SK-N-SH (cell line): ENCODE measurements around the gene SPTSSB. TPM values are rescaled to one million over a fixed set of nuclear protein-coding genes. Genes with fewer than 3 reads are reported as not detected.

Experiments used
- CTCF ChIA-PET: fragments of 300-600, 350-600 bp; formaldehyde crosslinking; extraction: SDS; loops from one replicate; lab custom pipeline; 2021; lab: Yijun Ruan, JAX
- POLR2A ChIA-PET: fragments of 350-600 bp; sonication (Branson Sonifier 250); formaldehyde crosslinking; extraction: SDS; loops from one replicate; lab custom pipeline; 2020; ENCODE audit warnings: antibody characterized with exemption, inconsistent platforms; lab: Yijun Ruan, JAX
- DNase-seq: peaks from one replicate; pipeline ENCODE4 v3.0.0; 2012
- H2AFZ ChIP-seq: fragments of 200-600 bp; sonication (generic); 2 replicates; pipeline ENCODE4 v1.8.1; 2016; ENCODE audit warnings: antibody characterized with exemption, mild to moderate bottlenecking, low read depth
- H3F3A ChIP-seq: fragments of 200-600 bp; sonication (generic); replicated peaks from 2 replicates; pipeline ENCODE3; 2016; ENCODE audit warnings: antibody characterized with exemption, mild to moderate bottlenecking; ENCODE audit not compliant: insufficient read depth
- H3K27ac ChIP-seq, 2 experiments: fragments of 200-500 bp in 1 of 2; fragments of 200-600 bp in 1 of 2; sonication (Bioruptor generic) in 1 of 2; sonication (generic), shearing (Covaris generic) in 1 of 2; 2 replicates each; pipeline versions ENCODE4 v1.5.1 to v1.6.1; 2014 to 2016; ENCODE audit warnings: low read depth in 2 of 2, inconsistent platforms in 1 of 2, low read length in 1 of 2, mild to moderate bottlenecking in 1 of 2, mixed read lengths in 1 of 2
- H3K27me3 ChIP-seq: fragments of 200-600 bp; sonication (generic), shearing (Covaris generic); 2 replicates; pipeline ENCODE4 v1.6.1; 2016; ENCODE audit warnings: mixed run types; ENCODE audit not compliant: insufficient read depth
- H3K36me3 ChIP-seq, 2 experiments: fragments of 200-500 bp in 1 of 2; fragments of 200-600 bp in 1 of 2; sonication (Bioruptor generic) in 1 of 2; sonication (generic) in 1 of 2; replicated peaks in 1 of 2; 2 replicates each; pipeline versions ENCODE3 to v1.5.1; 2014 to 2016; ENCODE audit warnings: low read length in 1 of 2, mild to moderate bottlenecking in 1 of 2; ENCODE audit not compliant: insufficient read depth in 2 of 2, control insufficient read depth in 1 of 2
- H3K4me1 ChIP-seq, 2 experiments: fragments of 200-500 bp in 1 of 2; fragments of 200-600 bp in 1 of 2; sonication (Bioruptor generic) in 1 of 2; sonication (generic), shearing (Covaris generic) in 1 of 2; 2 replicates each; pipeline versions ENCODE4 v1.5.1 to v1.6.1; 2014 to 2016; ENCODE audit warnings: low read depth in 1 of 2, low read length in 1 of 2, mixed run types in 1 of 2; ENCODE audit not compliant: insufficient read depth in 2 of 2, control insufficient read depth in 1 of 2
- H3K4me2 ChIP-seq: fragments of 200-600 bp; sonication (generic), shearing (Covaris generic); 2 replicates; pipeline ENCODE4 v1.6.1; 2017; ENCODE audit warnings: mixed run types
- H3K4me3 ChIP-seq, 2 experiments: fragments of 200-500 bp in 1 of 2; fragments of 200-600 bp in 1 of 2; sonication (Bioruptor generic) in 1 of 2; sonication (generic), shearing (Covaris generic) in 1 of 2; 2 replicates each; pipeline versions ENCODE4 v1.5.1 to v1.8.1; 2014 to 2016; ENCODE audit warnings: low read depth in 2 of 2, inconsistent platforms in 1 of 2, low read length in 1 of 2, mild to moderate bottlenecking in 1 of 2, mixed read lengths in 1 of 2, moderate library complexity in 1 of 2
- H3K79me2 ChIP-seq: fragments of 200-600 bp; sonication (generic); 2 replicates; pipeline ENCODE4 v1.8.1; 2017; ENCODE audit warnings: mild to moderate bottlenecking; ENCODE audit not compliant: insufficient read depth
- H3K9ac ChIP-seq: fragments of 200-600 bp; sonication (generic); 2 replicates; pipeline ENCODE4 v1.6.1; 2017; ENCODE audit warnings: mixed run types
- H3K9me2 ChIP-seq: fragments of 200-600 bp; sonication (generic); 2 replicates; pipeline ENCODE4 v1.6.1; 2017; ENCODE audit warnings: mixed run types
- H3K9me3 ChIP-seq: fragments of 200-600 bp; sonication (generic); 2 replicates; pipeline ENCODE4 v1.6.1; 2017; ENCODE audit warnings: mixed run types, mild to moderate bottlenecking, moderate library complexity
- H4K20me1 ChIP-seq: fragments of 200-600 bp; sonication (generic); 2 replicates; pipeline ENCODE4 v1.6.1; 2017; ENCODE audit warnings: mild to moderate bottlenecking, mixed run types; ENCODE audit not compliant: insufficient read depth
- CHD2 ChIP-seq: fragments of 150-350 bp; IDR thresholded peaks from 2 replicates; pipeline ENCODE4 v1.6.1; 2018; ENCODE audit warnings: low read length; ENCODE audit not compliant: partially characterized antibody
- EP300 ChIP-seq, 2 experiments: IDR thresholded peaks; 2 replicates each; pipeline versions ENCODE4 v1.4.0 to v1.6.1; 2012; ENCODE audit warnings: borderline replicate concordance in 1 of 2, low read depth in 1 of 2, low read length in 1 of 2
- EZH2phosphoT487 ChIP-seq: fragments of 200-600 bp; sonication (generic); IDR thresholded peaks from 2 replicates; pipeline ENCODE4 v1.6.1; 2017; ENCODE audit warnings: low read depth, mixed run types, mild to moderate bottlenecking, antibody characterized with exemption, moderate library complexity, borderline replicate concordance
- FOSL2 ChIP-seq: IDR thresholded peaks from 2 replicates; pipeline ENCODE4 v1.4.0; 2012; ENCODE audit warnings: low read depth, mild to moderate bottlenecking, moderate library complexity, borderline replicate concordance
- FOXM1 ChIP-seq: IDR thresholded peaks from 2 replicates; pipeline ENCODE4 v1.4.0; 2012; ENCODE audit warnings: low read depth, mild to moderate bottlenecking
- GATA2 ChIP-seq: sonication (generic); formaldehyde crosslinking; IDR thresholded peaks from 2 replicates; pipeline ENCODE4 v1.5.0; 2020; ENCODE audit warnings: mild to moderate bottlenecking, missing genetic modification reagents
- JUND ChIP-seq: IDR thresholded peaks from 2 replicates; pipeline ENCODE4 v1.4.0; 2012
- MXI1 ChIP-seq: IDR thresholded peaks from 2 replicates; pipeline ENCODE4 v1.6.1; 2012; ENCODE audit warnings: mild to moderate bottlenecking, low read depth, low read length, improper control_type of control experiment
- NRF1 ChIP-seq: IDR thresholded peaks from 2 replicates; pipeline ENCODE4 v1.6.1; 2012; ENCODE audit warnings: low read depth, mild to moderate bottlenecking, low read length
- PBX3 ChIP-seq: IDR thresholded peaks from 2 replicates; pipeline ENCODE4; 2012
- POLR2AphosphoS5 ChIP-seq: IDR thresholded peaks from 2 replicates; pipeline ENCODE4 v1.6.1; 2012; ENCODE audit warnings: low read depth, low read length
- RCOR1 ChIP-seq: fragments of 150-350 bp; IDR thresholded peaks from 2 replicates; pipeline ENCODE4 v1.6.1; 2017; ENCODE audit warnings: antibody characterized with exemption, low read length
- RFX5 ChIP-seq: IDR thresholded peaks from 2 replicates; pipeline ENCODE4 v1.6.1; 2012; ENCODE audit warnings: mild to moderate bottlenecking, improper control_type of control experiment, low read length
- RXRA ChIP-seq: IDR thresholded peaks from 2 replicates; pipeline ENCODE4 v1.4.0; 2012; ENCODE audit warnings: low read depth, mild to moderate bottlenecking, borderline replicate concordance
- TCF12 ChIP-seq: IDR thresholded peaks from 2 replicates; pipeline ENCODE4 v1.4.0; 2012
- TEAD4 ChIP-seq: IDR thresholded peaks from 2 replicates; pipeline ENCODE4 v1.4.0; 2012; ENCODE audit warnings: mild to moderate bottlenecking, borderline replicate concordance; ENCODE audit not compliant: insufficient read depth
- YY1 ChIP-seq: IDR thresholded peaks from 2 replicates; pipeline ENCODE4 v1.4.0; 2012; ENCODE audit warnings: low read depth, mild to moderate bottlenecking
- WGBS: methylation state at CpG from one replicate; pipeline ENCODE4 v1.1.6; 2017; ENCODE audit warnings: low lambda C conversion rate; 5-methylcytosine and 5-hydroxymethylcytosine counted together
- polyA plus RNA-seq, 3 experiments: library from polyadenylated mRNA; depleted of rRNA; stranded (reverse); fragments of >200 nt; gene quantifications; 2 replicates each; pipeline ENCODE4 v1.2.3, GENCODE V29; 2012
- TF ChIP-seq, protein P1 (sequence below): IDR thresholded peaks from 2 replicates; pipeline ENCODE4 v1.4.0; 2012; ENCODE audit warnings: low read depth, borderline replicate concordance
- TF ChIP-seq, protein P2 (sequence below): fragments of 150-350 bp; IDR thresholded peaks from 2 replicates; pipeline ENCODE4 v1.6.1; 2016; ENCODE audit warnings: mild to moderate bottlenecking, low read depth, low read length
- TF ChIP-seq, protein P3 (sequence below): IDR thresholded peaks from 2 replicates; pipeline ENCODE4 v1.4.0; 2012; ENCODE audit warnings: low read depth, borderline replicate concordance

SPTSSB gene
- polyA plus RNA-seq, 1 of the 3 experiments (the other 2 are of a cell fraction), result 0.07 TPM

DNA sequence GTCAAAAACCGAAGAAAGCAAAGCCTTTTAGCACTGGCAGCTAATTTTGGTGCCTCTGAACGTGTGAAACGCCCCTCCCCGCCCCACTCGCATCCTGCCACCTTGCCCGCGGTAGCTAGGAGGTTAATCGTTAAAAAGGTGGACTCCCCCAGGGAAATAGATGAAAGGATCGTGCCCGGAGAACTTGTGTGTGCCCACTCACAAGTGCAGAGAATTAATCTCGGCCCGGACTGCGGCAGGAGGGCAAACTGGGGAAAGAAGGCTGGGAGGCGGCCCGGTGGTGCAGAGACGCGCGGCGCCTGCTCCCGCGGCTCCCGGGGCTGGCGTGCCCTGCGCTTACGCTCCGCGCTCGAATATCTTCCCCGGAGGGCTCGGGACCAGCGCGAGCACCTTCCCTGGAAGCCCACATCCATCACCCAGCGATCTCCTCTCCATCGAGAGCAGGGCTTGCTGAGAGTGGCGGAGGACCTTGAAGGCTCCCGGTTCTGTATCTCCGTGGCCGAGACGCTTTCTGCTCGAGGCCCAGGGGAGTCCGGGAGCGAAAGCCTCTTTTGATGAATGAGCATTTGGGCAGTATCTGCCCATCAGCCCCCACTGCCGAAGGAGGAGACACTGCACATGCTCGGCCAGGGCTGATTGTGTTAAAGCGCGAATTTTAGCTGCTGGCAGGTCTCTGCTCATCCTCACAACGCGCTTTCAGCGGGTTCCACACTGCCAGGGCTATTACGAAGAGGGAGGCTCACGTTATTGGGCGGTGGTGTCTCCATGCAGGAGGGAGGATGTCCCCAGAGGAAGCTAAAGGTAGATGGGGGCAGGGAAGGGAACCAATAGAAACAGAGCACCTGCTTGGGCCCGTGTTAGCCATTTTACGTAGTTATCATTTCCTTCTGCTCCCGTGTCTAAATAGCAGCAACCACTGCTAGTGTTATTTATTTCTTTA lies 1.3 kb upstream of the SPTSSB start:
- Histone ChIP-seq H3K27me3 (peaks cover 36% of the 10 kb centered on the region), H3K27ac (peak overlapping the region in 1 of 2 experiments; percentile 75; a peak in 2 of 4 replicates), H4K20me1 (no peaks in the 10 kb centered on the region), H3K9ac (no peak overlapping the region), H3F3A (no peaks in the 10 kb centered on the region), H3K4me1 (peaks cover 0 to 12% of the 10 kb centered on the region in 2 experiments; a peak in 1 of 4 replicates), H2AFZ (peak overlapping the region; percentile 94), H3K9me2 (no peaks in the 10 kb centered on the region), H3K36me3 (no peaks in the 10 kb centered on the region), H3K4me3 (peak overlapping the region; percentile 55 to 67), H3K4me2 (peak overlapping the region; percentile 97), H3K9me3 (no peaks in the 10 kb centered on the region), H3K79me2 (no peaks in the 10 kb centered on the region)
- WGBS, result 5% methylated on average over 28 of the region's 55 CpGs
- ChIA-PET POLR2A (interaction anchor here (0.5 to 1.5 kb wide), 4 partner anchors 11 to 804 kb away, joined by 3 to 7 read pairs (median 4); no protein-coding TSS in a partner anchor), CTCF (interaction anchor here (0.7 to 3.7 kb wide), 12 partner anchors 10 to 98 kb away, joined by 3 to 23 read pairs (median 4); no protein-coding TSS in a partner anchor)
- peak; percentile 74 for DNase-seq
- TF ChIP-seq FOSL2 (no peak), TEAD4 (no peak), NRF1 (peak; percentile 35; the same call in 1 of the 2 replicates), EP300 (IDR thresholded peaks at IDR 0.05; ENCODE audit: borderline replicate concordance in 1 of 2, low read depth in 1 of 2, low read length in 1 of 2) (no peak; a peak in 1 of 4 replicates), FOXM1 (no peak), JUND (no peak), PBX3 (no peak), CHD2 (peak; percentile 49), MXI1 (peak; percentile 31; the same call in 1 of the 2 replicates), EZH2phosphoT487 (no peak), GATA2 (0 out of 2 replicates have a peak, but pooled peaks have one; percentile 30), RCOR1 (no peak), RFX5 (0 out of 2 replicates have a peak, but pooled peaks have one; percentile 16)
- TF ChIP-seq, protein P1, sequence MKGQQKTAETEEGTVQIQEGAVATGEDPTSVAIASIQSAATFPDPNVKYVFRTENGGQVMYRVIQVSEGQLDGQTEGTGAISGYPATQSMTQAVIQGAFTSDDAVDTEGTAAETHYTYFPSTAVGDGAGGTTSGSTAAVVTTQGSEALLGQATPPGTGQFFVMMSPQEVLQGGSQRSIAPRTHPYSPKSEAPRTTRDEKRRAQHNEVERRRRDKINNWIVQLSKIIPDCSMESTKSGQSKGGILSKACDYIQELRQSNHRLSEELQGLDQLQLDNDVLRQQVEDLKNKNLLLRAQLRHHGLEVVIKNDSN, result no peak

DNA sequence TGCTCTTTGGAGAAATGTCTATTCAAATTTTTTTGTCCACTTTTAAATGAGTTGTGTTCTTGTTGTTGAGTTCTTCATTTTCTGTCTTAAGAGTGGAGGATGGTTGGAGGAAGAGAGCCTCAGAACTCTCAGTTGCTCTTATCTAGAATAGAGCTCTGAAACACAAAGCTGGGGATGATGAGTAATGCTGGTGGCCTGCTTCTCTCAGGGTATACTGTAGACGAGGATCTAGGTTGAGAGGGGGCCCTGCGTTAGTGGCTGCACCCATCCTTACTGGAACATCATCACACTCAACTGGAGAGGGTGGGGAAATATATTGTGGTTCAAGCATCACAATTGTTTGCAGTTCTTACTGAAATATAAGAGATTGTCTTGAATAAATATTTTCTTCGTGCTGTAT lies 1.8 kb downstream of the SPTSSB start:
- DNase-seq, result no peak
- no peak overlapping the region for H3K9ac ChIP-seq
- POLR2A ChIA-PET, result no interaction called here
- H3K27ac ChIP-seq, result no peak overlapping the region
- WGBS, result 44% methylated on average over 3 of the region's 3 CpGs
- H3K9me2 ChIP-seq, result no peaks in the 10 kb centered on the region
- H3K4me3 ChIP-seq, result no peak overlapping the region
- H3K36me3 ChIP-seq, result no peaks in the 10 kb centered on the region
- no peaks in the 10 kb centered on the region for H3K9me3 ChIP-seq
- CTCF ChIA-PET, result no interaction called here
- no peaks in the 10 kb centered on the region for H4K20me1 ChIP-seq
- no peak overlapping the region for H2AFZ ChIP-seq
- no peaks in the 10 kb centered on the region for H3F3A ChIP-seq
- no peak overlapping the region for H3K4me2 ChIP-seq
- peaks cover 0 to 12% of the 10 kb centered on the region in 2 experiments; a peak in 1 of 4 replicates for H3K4me1 ChIP-seq
- H3K27me3 ChIP-seq, result peaks cover 36% of the 10 kb centered on the region
- no peaks in the 10 kb centered on the region for H3K79me2 ChIP-seq
- no peak for TF ChIP-seq RXRA
- TF ChIP-seq YY1, result no peak
- no peak for TF ChIP-seq TEAD4
- no peak for TF ChIP-seq TCF12
- TF ChIP-seq, protein P1, result no peak
- no peak for TF ChIP-seq POLR2AphosphoS5
- TF ChIP-seq, protein P2, sequence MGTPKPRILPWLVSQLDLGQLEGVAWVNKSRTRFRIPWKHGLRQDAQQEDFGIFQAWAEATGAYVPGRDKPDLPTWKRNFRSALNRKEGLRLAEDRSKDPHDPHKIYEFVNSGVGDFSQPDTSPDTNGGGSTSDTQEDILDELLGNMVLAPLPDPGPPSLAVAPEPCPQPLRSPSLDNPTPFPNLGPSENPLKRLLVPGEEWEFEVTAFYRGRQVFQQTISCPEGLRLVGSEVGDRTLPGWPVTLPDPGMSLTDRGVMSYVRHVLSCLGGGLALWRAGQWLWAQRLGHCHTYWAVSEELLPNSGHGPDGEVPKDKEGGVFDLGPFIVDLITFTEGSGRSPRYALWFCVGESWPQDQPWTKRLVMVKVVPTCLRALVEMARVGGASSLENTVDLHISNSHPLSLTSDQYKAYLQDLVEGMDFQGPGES, result no peak
- TF ChIP-seq, protein P3, sequence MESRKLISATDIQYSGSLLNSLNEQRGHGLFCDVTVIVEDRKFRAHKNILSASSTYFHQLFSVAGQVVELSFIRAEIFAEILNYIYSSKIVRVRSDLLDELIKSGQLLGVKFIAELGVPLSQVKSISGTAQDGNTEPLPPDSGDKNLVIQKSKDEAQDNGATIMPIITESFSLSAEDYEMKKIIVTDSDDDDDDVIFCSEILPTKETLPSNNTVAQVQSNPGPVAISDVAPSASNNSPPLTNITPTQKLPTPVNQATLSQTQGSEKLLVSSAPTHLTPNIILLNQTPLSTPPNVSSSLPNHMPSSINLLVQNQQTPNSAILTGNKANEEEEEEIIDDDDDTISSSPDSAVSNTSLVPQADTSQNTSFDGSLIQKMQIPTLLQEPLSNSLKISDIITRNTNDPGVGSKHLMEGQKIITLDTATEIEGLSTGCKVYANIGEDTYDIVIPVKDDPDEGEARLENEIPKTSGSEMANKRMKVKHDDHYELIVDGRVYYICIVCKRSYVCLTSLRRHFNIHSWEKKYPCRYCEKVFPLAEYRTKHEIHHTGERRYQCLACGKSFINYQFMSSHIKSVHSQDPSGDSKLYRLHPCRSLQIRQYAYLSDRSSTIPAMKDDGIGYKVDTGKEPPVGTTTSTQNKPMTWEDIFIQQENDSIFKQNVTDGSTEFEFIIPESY, result no peak
